ENCODE results near the gene PITPNM3.
"Not testable (repeated sequence)": the region's sequence is repeated elsewhere in the genome, so short reads cannot be mapped to it uniquely, and the experiment has no call there.

PITPNM3 gene

DNA sequence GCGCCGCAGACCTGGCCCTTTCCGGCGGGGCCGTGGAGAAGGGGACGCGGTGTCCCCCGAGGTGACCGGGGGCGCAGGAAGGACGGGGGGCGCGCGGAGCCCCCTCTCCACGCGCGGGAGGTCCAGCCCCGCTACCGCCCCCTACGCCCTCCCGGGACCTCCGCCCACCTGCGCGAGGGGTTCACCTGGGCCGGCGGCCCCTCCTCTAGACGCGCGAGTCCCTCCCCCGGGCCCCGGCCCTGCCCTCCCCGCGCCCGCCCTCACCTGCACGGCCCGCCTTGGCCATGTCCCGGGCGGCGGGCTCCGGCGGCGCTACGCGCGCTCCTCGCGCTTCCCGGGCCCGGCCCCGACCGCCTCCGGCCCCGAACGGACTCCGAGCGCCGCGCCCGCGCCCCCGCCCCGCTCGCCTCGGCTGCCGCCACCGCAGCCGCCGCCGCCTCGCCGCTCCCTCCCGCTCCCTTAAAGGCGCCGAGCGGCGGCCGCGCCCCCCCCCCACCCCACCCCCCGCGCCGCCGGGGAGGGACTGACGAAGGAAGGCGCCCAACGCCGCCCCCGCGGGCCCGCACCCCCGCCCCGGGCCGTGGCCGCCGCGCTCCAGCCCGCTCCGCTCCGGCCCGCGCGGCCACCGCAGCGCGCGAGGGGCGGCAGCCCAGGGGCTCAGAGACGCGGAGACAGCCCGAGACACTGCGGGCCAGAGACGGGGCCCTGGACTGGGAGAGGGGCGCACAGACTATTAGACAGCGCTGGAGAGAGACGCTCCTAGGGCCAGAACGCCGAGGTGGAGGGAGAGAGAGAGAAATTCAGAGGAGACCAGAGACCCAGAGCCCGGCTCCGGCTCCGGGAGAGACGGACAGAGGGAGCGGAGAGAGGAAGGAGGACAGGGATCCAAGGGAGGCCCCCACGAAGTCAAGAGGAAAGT, at the start of gene PITPNM3:
TSS of gene PITPNM3 (minus strand) at position 435 of the 919 bp plus-strand sequence. CDS start at position 286, 149 bp downstream.
- no peak for DNase-seq (ENCODE audit: low read depth)

DNA sequence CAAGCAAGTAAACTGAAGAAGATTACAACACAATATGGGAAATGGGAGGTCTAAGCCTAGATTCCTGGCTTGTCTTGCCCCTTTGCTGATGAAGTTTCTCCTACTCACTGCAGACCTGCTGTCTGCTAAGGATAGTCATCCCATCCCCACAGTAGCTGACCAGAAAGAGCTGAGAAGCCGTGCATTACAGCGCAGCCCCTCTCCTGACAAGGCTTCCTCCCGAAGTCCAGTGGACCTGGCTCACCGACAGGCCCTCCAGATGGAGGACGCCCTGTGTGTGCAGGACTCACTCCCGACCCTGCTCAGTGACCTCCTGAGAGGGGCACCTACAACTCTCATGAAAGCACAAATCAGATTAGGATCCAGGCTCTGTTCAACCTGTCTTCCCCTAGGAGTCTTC, 48.8 kb upstream of the PITPNM3 start:
- DNase-seq (ENCODE audit: low read depth): no peak

DNA sequence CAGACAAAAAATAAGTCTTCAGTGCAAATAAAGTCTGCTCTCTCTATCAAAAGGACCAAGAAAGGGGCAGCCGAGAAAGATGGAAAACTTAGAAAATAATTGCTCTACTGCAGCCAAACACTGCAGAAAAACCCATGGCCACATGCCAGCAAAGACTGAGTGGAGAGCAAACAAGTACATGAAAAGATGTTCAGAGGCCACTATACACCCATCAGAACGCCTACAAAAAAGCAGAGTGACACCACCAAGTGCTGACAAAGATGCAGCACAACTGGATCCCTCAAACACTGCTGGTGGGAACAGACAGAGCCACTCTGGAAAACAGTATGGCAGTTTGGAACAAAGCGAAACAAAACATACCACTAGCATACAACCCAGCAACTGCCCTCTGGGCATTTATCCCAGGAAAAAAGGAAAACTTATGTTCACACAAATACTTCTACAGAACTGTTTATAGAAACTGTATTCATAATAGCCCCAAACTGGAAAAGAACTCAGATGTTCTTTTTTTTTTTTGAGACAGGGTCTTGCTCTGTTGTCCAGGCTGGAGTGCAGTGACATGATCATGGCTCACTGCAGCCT, 47.5 kb upstream of the PITPNM3 start:
- no peak for DNase-seq (ENCODE audit: low read depth)

GRCh38 chr17:6602141-6602540, 45.8 kb upstream of the PITPNM3 start:
- no peak for DNase-seq (ENCODE audit: low read depth)

GRCh38 chr17:6599364-6599763, 43.0 kb upstream of the PITPNM3 start:
- no peak for DNase-seq (ENCODE audit: low read depth)

DNA sequence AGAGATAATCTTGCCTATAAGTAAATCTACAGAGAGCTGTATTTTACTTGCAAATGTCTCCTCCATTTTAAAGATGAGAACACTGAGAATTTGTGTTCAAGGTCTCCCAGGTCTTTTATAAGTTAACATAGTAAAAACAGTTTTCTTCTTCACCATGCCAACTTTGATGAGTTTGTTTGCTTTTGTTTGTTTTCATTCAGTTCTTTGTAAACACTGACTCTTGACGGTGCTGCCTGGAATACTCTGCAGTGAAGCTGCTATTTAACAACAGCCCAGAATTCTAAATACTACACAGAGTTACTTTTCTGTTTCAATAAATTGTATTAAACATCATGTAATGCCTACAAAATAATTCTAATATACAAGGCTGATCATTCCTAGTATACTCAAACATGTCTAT, 41.4 kb upstream of the PITPNM3 start:
- no peak for DNase-seq (ENCODE audit: low read depth)

DNA sequence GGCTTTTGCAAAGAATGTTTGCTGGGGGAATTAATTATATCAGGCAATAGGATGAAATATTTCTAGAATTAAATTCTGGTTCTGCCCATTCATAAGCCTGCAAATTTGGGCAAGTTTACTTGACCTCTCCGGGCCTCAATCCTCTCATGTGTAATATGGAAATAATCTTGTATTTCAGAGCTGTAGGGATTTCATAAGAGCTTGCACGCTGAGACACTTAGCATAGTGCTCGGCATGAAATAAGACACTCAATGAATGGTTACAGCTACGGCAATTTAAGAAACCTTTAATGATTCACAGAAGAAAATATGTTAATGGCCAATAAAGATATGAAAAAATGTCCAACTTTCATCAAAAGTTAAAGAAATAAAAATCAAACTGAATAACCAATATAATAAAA, 40.6 kb upstream of the PITPNM3 start:
- DNase-seq (ENCODE audit: low read depth): no peak

DNA sequence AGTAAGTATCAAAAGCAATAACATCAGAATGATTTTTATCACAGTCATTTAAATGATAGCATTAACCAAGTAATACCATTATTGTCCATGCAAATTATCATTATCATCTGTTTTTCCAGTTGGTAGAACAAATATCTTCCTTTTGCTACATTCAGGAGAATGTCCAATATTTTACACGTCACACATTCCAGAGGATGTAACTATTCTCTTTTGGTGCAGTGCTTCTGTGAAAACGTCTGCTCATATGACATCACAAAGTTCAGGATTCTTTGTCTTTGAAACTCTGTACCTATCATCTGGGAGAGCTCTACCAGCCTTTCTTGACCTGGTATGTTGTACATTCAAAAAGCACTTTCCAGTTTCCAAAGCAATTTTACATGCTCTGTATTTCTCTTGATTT, 40.2 kb upstream of the PITPNM3 start:
- no peak for DNase-seq (ENCODE audit: low read depth)

DNA sequence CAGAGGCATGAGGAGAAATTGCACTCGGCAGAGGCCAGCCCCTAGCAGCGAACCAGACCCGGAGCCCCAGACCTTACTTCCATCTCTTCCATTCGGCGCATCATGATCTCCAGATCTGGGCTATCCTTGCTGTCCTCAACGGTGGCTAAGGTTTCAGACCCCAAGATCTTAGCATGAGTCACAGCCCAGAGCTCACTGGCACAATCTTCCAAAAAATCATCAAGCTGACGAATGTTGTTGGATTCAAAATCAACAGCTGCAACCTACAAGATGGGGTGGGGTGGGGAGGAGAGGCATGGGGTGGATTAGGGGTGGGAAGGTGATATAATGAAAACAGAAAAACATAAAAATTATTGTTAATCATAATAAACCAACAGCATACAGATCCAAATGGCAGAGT, 39.7 kb upstream of the PITPNM3 start:
- no peak for DNase-seq (ENCODE audit: low read depth)

DNA sequence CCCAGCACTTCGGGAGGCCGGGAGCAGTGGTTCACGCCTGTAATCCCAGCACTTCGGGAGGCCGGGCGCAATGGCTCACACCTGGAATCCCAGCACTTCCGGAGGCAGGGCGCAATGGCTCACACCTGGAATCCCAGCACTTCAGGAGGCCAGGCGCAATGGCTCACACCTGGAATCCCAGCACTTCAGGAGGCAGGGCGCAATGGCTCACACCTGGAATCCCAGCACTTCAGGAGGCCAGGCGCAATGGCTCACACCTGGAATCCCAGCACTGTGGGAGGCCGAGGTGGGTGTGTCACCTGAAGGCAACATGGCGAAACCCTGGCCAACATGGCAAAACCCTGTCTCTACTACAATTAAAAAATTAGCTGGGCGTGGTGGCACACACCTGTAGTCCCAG, 37.0 kb upstream of the PITPNM3 start:
- DNase-seq (ENCODE audit: low read depth): not testable (repeated sequence)

DNA sequence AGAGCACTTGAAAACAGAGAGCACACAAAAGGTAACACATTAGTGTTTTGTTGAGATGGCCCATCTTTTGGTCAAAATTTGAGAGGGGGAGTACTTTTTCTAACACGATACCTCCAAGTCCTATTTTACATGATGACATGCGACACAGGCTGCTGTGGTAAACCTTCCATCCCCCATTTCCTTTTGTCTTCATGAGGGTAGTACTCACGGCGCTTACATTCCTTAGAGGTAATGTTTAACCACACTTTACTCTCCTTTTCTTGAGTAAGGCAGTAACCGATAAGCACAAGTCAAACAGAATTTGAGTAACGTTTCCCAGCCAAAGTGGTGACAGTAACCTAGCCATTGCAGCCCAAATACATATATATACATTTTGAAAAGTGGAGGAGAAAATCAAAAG, 35.8 kb upstream of the PITPNM3 start:
- DNase-seq (ENCODE audit: low read depth): no peak

DNA sequence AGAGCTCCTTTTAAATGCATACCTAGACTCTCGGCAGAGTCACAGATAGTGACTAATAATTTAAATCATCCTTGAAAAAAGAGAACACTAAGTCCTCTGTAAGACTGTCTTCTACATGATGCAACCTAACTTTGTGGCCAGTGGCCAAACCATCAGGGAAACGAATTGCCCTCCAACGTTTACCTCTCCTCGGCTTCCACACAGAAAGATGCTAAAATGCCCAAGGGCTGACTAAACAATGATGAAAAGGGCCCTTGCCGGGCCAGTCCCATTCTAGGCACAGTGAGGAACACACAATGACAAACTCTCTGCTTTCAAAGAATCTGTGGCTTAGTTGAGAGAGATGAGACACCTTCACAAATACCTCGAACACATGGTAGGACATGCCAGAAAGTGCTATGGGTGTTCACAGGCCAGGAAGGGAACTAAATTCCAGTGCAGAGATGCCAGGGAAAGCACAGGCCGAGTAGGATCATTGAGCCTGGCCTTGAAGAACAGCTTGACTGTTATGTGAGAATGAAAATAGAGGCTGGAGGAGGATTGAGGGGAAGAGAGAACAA, 35.3 kb upstream of the PITPNM3 start:
- DNase-seq (ENCODE audit: low read depth): no peak

- no peak for DNase-seq (ENCODE audit: low read depth)
These were observed 33.1 kb upstream of the PITPNM3 start for GRCh38 chr17:6589266-6589946.

- DNase-seq (ENCODE audit: low read depth): no peak
These were observed 31.8 kb upstream of the PITPNM3 start for GRCh38 chr17:6588165-6588564.

- no peak for DNase-seq (ENCODE audit: low read depth)
These were observed 31.0 kb upstream of the PITPNM3 start for GRCh38 chr17:6587310-6587709.

- DNase-seq (ENCODE audit: low read depth): no peak
These were observed 27.1 kb upstream of the PITPNM3 start for GRCh38 chr17:6583411-6583810.

- DNase-seq (ENCODE audit: low read depth): no peak
These were observed 24.3 kb upstream of the PITPNM3 start for GRCh38 chr17:6580625-6581024.

GRCh38 chr17:6578491-6578890, 22.1 kb upstream of the PITPNM3 start:
- no peak for DNase-seq (ENCODE audit: low read depth)

DNA sequence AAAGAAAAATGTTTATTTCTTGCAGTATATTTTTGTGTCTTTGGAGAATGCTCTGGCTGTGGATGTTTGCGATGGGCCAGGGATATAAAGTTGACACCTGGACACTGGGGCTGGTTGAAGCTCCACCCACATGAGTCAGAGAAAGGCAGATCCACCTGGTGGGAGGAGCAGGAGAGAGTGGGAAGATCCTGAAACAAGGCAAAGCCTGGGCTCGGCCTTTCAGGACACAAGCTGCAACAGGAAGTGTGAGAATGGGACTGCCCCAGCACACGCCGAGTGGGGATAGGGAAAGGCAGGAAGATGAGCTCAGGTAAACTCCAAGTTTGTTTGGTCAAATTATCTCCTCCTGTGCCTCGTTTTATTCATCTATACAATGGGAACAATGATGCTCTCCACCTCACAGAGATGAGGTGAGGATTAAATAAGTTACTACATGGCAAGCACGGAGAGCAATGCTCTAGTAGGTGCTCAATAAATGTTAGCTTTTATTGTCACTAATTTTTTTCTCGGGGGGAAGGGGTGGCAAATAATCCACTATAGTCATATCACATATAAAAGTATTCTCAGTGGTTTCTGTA, 21.4 kb upstream of the PITPNM3 start:
- DNase-seq (ENCODE audit: low read depth): no peak

DNA sequence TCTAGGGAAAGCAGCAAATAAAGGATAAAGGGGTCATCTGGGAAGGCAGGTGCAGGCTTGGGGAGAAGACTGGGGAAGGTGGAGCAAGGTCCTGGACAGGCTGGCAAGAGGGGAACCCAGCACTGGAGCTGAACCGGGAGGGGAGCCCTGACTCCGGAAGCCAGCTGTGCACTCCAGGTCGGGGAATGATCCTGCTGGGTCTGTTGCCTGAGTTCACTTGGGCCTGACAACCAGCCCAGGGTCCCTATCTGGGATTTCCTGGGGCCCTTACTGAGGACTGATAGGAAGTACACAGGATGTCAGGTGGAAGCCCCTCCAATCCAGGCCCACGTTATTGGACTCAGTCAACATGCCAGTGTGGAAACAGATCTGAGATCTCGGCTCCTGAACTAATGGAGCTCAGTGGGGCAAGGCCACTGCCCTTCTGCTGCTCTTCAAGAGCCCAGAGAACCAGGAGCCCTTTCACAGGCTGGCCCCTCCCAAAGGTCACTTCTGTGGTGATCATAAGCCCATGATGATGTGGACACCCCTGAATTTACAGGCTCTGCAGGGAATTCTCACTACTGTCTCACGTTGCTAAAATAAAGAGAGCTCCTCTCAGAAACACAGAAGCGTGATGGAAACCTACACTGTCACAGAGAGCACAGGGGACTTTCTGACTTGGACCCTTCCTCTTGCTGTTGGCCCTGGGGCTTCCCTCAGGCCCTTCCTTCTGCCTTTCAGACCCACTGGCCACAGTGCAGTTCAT, 19.9 kb upstream of the PITPNM3 start:
- no peak for DNase-seq (ENCODE audit: low read depth)

DNA sequence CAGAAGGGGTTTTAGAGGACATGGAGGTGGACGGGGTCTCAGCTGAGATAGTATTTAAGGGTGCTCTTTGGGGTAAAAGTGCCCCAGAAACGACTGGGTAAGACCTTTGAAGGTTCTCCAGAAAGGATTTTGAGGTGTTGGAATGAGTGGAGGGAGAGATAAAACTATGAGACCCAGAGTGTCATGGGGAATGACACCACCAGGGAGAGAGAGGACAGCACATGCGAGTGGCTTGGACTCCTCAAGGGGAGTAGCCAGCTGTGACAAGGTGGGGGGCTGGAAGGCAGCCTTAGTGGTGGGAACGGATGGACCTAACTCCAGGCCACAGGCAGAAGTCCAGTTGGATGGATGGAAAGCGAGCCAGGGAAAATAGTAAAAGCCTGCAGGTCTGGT, 19.2 kb upstream of the PITPNM3 start:
- no peak for DNase-seq (ENCODE audit: low read depth)

Data from activated T-cell treated with anti-CD3 and anti-CD28 coated beads for 48 hours (primary cell).